ENCODE measurements around the gene SSC5D. TPM values are rescaled to one million over a fixed set of nuclear protein-coding genes. Genes with fewer than 3 reads are reported as not detected.

SSC5D gene
- total RNA-seq, 6 experiments from 2014 or later = 47.7 to 59.9 (median 51.9) TPM

DNA sequence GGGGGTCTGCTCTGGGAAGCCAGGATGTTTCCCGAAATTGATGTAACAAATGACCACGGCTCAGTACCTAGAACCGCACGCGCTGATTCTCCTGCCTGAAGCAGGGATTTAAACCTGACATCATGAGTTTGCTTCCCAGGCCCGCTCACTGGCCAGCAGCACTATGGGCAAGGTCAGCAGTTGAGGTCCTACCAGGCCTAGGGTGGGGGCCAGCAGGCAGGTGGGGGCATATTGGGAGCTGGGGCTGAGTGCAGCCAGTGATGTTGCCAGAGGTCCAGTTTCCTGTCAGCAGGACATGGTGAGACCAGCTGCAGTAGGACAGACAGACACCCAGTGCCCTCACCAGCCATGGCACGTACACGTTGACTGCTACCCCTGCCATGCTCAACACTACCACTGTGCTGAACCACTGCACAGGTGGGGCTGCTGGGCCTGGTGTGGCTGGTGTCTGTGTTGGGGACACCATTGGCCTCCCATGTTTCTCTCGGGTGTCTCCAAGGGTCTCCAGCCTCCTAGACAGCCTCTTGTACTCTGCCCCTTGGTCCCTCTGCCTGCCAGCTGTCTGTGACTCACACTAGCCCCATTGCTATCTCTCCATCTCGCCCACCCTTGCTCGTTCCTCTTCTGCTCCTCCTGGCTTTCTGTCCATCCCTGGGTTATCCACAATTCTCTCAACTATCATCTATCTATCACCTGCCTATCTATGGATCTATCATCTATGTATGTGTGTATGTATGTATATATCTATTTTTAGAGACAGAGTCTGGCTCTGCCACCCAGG lies 22.6 kb upstream of the SSC5D start:
- Mint-ChIP-seq H3K27ac (no peak overlapping the region), H3K9me3 (no peaks in the 10 kb centered on the region), H3K27me3 (ENCODE audit: insufficient read depth) (no peaks in the 10 kb centered on the region; the same call in 1 of the 2 replicates), H3K36me3 (ENCODE audit: low read depth) (no peaks in the 10 kb centered on the region), H3K4me3 (no peak overlapping the region), H3K4me1 (ENCODE audit: low read depth) (peaks cover 41% of the 10 kb centered on the region)
- TF ChIP-seq, protein P1, sequence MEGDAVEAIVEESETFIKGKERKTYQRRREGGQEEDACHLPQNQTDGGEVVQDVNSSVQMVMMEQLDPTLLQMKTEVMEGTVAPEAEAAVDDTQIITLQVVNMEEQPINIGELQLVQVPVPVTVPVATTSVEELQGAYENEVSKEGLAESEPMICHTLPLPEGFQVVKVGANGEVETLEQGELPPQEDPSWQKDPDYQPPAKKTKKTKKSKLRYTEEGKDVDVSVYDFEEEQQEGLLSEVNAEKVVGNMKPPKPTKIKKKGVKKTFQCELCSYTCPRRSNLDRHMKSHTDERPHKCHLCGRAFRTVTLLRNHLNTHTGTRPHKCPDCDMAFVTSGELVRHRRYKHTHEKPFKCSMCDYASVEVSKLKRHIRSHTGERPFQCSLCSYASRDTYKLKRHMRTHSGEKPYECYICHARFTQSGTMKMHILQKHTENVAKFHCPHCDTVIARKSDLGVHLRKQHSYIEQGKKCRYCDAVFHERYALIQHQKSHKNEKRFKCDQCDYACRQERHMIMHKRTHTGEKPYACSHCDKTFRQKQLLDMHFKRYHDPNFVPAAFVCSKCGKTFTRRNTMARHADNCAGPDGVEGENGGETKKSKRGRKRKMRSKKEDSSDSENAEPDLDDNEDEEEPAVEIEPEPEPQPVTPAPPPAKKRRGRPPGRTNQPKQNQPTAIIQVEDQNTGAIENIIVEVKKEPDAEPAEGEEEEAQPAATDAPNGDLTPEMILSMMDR (IDR thresholded peaks at IDR 0.05) = no peak
- DNase-seq = no peak

DNA sequence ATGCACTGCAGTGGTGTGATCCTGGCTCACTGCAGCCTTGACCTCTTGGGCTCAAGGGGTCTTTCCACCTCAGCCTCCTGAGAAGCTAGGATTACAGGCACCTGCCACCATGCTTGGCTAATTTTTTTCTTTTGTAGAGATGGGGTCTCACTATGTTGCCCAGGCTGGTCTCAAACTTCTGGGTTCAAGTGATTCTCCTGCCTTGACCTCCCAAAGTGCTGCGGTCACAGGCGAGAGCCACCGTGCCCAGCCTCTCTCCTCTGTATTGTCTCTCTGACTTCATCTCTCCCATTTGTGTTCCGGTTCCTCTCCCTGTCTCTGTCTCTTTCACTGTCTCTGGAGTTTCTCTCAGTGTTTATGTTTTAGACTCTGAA lies 22.0 kb upstream of the SSC5D start:
- DNase-seq = no peak
- TF ChIP-seq, protein P1 (IDR thresholded peaks at IDR 0.05) = no peak
- Mint-ChIP-seq H3K36me3 (ENCODE audit: low read depth) (no peaks in the 10 kb centered on the region), H3K4me1 (ENCODE audit: low read depth) (peaks cover 37% of the 10 kb centered on the region), H3K4me3 (no peak overlapping the region), H3K9me3 (no peaks in the 10 kb centered on the region), H3K27me3 (ENCODE audit: insufficient read depth) (no peaks in the 10 kb centered on the region; the same call in 1 of the 2 replicates), H3K27ac (no peak overlapping the region; the same call in 1 of the 2 replicates)

DNA sequence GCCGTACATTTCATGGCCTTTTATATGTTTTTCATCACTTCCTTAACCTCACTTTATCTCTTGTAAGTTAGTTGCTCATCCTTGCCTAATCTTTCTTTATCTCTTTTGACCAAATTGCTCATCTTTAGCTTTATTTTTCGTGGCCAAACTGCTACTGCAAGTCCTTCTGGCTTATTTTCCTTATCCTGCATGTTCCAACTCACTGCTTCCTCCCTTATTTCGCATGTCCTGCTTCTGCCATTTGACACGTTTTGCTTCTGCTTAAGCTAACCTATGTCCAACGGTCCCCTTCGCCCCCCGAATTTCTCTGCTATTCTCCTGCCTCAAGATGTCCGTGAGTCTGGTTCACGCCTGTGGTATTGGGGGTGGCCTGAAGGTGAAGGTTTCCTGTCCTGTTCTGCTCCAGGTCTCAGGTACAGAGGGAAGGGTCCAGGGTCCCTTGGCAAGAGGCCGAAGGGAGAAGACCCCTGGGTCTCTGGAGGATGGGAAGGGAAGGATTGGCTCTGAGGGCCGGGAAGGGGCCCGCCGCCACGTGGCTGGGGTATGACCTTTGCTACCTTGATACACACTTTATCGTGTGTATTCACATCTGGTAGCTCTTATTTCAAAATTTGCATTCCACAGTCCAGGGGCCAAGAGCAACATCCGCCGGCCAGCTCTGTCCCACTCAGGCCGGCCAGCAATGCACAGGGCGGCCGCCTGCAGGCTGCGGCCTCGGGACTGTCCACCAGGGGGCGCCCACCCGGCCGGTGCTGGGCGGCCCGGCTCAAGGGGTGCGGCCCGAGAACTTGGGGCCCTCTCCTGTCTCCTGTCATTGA lies 20.8 kb upstream of the SSC5D start:
- Mint-ChIP-seq H3K4me1 (ENCODE audit: low read depth) (peaks cover 30% of the 10 kb centered on the region), H3K27me3 (ENCODE audit: insufficient read depth) (no peaks in the 10 kb centered on the region; the same call in 1 of the 2 replicates), H3K27ac (peak overlapping the region; percentile 44), H3K36me3 (ENCODE audit: low read depth) (no peaks in the 10 kb centered on the region), H3K4me3 (peak overlapping the region; percentile 34; the same call in 1 of the 2 replicates), H3K9me3 (no peaks in the 10 kb centered on the region)
- TF ChIP-seq, protein P1 (IDR thresholded peaks at IDR 0.05) = peak; percentile 100
- DNase-seq = peak; percentile 53

DNA sequence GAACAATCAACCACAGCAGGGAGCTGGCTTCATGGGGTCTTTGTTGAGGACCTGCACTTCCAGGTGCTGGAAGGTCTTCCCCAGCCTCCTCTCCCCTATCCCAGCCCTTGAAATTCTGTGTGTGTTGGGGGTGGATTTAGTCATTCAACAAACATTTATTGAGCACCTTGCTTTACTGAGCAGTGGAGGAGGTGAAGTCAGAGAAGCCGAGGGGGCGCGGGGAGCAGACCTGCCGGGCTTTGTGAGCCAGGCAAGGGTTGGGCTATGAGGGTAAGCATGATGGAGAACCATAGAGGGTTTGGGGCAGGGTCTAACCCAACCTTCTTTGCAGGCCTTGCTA lies 20.2 kb upstream of the SSC5D start:
- TF ChIP-seq, protein P1 (IDR thresholded peaks at IDR 0.05) = no peak; the same call in none of the 2 replicates
- peak overlapping the region; percentile 30; the same call in 1 of the 2 replicates for H3K27ac Mint-ChIP-seq
- no peak for DNase-seq
- H3K36me3 Mint-ChIP-seq (ENCODE audit: low read depth) = no peaks in the 10 kb centered on the region
- peak overlapping the region; percentile 34; the same call in 1 of the 2 replicates for H3K4me3 Mint-ChIP-seq
- H3K9me3 Mint-ChIP-seq = no peaks in the 10 kb centered on the region
- H3K4me1 Mint-ChIP-seq (ENCODE audit: low read depth) = peaks cover 25% of the 10 kb centered on the region
- no peaks in the 10 kb centered on the region; the same call in 1 of the 2 replicates for H3K27me3 Mint-ChIP-seq (ENCODE audit: insufficient read depth)

DNA sequence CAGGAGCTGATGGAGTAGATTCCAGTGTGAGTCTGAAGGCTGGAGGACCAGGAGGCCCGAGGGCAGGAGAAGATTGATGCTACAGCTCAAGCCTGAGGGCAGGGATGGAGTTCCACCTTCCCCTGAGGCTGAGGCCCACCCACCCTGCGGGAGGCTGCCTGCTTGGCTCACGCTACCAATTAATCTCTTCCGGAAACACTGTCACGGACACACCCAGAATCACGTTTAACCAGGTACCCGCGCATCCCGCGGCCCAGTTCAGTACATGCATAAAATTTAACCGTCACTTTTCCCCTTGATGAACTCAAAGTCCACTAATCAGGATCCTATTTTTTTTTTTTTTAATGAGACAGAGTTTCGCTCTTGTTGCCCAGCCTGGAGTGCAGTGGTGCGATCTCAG lies 17.0 kb upstream of the SSC5D start:
- no peak for DNase-seq
- H3K36me3 Mint-ChIP-seq (ENCODE audit: low read depth) = no peaks in the 10 kb centered on the region
- H3K4me1 Mint-ChIP-seq (ENCODE audit: low read depth) = peaks cover 26% of the 10 kb centered on the region
- TF ChIP-seq, protein P1 (IDR thresholded peaks at IDR 0.05) = no peak
- H3K4me3 Mint-ChIP-seq = 0 out of 2 replicates have a peak overlapping the region, but pooled peaks have one; percentile 7
- peak overlapping the region; percentile 7 for H3K27ac Mint-ChIP-seq
- H3K27me3 Mint-ChIP-seq (ENCODE audit: insufficient read depth) = peaks cover 2% of the 10 kb centered on the region
- H3K9me3 Mint-ChIP-seq = no peaks in the 10 kb centered on the region

Data from HFFc6 (cell line).